GM19193 (cell line): Measurements from ENCODE around the gene TAOK3.

ENCODE experiments used
- POLR2A ChIP-seq: IDR thresholded peaks from 4 replicates; pipeline ENCODE4 v1.6.1; 2011; ENCODE audit not compliant: insufficient read depth, insufficient read length; ENCODE audit errors: extremely low read depth

The TAOK3 gene

GRCh38 chr12:118125743-118126118 lies 247.0 kb downstream of the TAOK3 start:
- TF ChIP-seq POLR2A = no peak

- no peak for TF ChIP-seq POLR2A
Measured at GRCh38 chr12:118124333-118124874, 248.3 kb downstream of the TAOK3 start.

GRCh38 chr12:118122264-118122663 lies 250.4 kb downstream of the TAOK3 start:
- no peak for TF ChIP-seq POLR2A

GRCh38 chr12:118120579-118121363 lies 251.9 kb downstream of the TAOK3 start:
- TF ChIP-seq POLR2A = no peak

DNA sequence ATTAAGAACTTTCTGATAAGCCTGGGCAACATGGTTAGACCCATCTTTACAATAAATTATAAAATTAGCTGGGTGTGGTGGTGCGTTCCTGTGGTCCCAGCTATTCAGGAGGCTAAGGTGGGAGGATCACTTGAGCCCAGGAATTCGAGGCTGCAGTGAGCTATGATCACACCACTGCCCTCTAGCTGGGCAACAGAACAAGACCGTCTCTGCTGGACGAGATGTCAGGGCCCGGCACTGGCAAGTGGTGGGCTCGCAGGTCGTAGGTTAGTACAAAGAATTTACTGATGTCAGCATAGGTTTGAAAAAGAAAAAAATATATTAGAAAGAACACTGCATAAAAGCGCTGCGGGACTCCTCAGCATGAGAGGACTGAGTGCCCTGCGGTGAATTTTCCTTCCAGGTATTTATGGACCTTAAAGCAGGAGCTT lies 253.2 kb downstream of the TAOK3 start:
- no peak for TF ChIP-seq POLR2A

- no peak for TF ChIP-seq POLR2A
Measured at GRCh38 chr12:118109088-118109487, 263.6 kb downstream of the TAOK3 start.

DNA sequence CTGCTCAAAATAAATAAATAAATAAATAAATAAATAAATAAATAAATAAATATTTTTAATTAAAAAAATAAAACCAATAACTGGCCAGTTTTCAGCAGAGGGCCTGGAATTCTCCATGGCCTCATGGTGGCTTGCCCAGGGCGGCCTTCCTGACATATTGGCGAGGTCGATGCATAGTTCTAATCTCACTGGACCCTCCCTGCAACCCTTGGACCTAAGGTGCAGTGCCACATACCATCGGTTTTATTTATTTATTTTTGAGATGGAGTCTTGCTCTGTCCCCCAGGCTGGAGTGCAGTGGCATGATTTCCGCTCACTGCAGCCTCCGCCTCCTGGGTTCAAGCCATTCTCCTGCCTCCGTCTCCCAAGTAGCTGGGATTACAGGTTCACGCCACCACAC lies 265.0 kb downstream of the TAOK3 start:
- TF ChIP-seq POLR2A = no peak

GRCh38 chr12:118107011-118107410 lies 265.7 kb downstream of the TAOK3 start:
- TF ChIP-seq POLR2A = no peak

- no peak for TF ChIP-seq POLR2A
Measured at GRCh38 chr12:118103601-118104382, 268.9 kb downstream of the TAOK3 start, which contains the start of gene VSIG10. Gene VSIG10 (minus strand): TSS chr12:118104011. CDS start chr12:118103671, 340 bp downstream.

- TF ChIP-seq POLR2A = no peak
Measured at GRCh38 chr12:118103201-118103600, 269.5 kb downstream of the TAOK3 start.

- TF ChIP-seq POLR2A = no peak
Measured at GRCh38 chr12:118102609-118103008, 270.1 kb downstream of the TAOK3 start.

GRCh38 chr12:118102070-118102469 lies 270.6 kb downstream of the TAOK3 start:
- TF ChIP-seq POLR2A = no peak

GRCh38 chr12:118101051-118101450 lies 271.7 kb downstream of the TAOK3 start:
- no peak for TF ChIP-seq POLR2A
